HG03064 (cell line): ENCODE results near the gene ZNF775.
"Not testable (repeated sequence)": the region's sequence is repeated elsewhere in the genome, so short reads cannot be mapped to it uniquely, and the experiment has no call there.

Experiments used
- ATAC-seq: cut with Tn5 transposase; IDR thresholded peaks from one replicate; pipeline ENCODE4 v1.9.1; 2021; ENCODE audit warnings: low read depth; ENCODE audit not compliant: unreplicated experiment

ZNF775 gene

DNA sequence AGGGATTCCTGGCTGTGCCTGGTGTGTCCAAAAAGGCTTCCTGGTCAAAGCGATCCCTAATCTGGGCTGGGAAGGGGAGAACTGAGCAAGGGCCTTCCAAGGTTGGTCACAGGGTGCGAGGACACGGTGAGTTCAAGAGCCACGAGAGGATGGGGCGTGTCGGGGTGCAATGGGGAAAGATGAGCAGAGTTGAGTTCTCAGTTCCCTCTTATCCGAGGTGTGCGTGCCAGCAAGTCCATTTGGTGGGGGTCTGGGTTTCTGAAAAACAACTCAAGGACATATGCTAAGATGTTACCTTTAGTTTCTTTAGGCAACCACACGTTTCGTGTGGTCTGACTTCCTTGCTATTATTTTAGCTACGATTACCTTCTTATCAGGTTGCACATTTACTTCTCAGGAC, 1.3 kb downstream of the ZNF775 start:
- no peak for ATAC-seq

DNA sequence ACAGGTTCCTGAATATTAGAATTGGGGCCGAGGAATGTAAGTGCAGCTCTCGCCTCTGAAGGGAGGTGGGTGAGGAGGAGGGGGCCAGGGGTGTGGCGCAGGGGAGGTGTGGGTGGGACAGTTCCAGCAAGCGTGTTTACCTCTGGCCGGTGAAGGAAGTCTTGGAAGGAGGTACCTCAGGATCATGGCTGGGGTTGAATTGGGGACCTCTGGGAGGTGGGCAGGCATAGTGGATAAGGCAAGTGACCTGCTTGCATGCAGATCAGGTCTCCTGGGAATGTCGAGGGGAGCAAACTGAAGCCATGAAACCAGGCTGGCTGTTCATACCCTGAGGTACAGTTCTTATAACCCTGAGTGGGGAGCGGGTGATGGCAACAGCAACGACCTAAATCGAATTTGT, 2.0 kb downstream of the ZNF775 start:
- no peak for ATAC-seq

DNA sequence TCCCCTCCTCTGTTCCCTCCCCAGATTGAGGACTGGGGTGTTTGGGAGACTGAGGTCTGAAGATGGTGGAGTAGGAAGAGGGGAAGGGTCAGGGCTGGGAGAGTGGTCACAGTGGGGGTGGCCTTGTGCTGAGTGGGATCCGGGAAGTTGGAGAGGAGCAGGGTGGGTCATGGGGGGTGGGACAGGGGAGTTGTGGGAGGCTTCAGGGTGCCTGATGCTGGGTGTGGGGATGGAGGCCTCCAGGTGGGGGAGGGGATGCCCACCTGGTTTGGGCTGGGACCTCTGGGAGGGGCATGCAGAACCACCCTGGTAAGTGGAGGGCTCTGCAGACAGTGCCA, 2.6 kb downstream of the ZNF775 start:
- ATAC-seq = no peak

DNA sequence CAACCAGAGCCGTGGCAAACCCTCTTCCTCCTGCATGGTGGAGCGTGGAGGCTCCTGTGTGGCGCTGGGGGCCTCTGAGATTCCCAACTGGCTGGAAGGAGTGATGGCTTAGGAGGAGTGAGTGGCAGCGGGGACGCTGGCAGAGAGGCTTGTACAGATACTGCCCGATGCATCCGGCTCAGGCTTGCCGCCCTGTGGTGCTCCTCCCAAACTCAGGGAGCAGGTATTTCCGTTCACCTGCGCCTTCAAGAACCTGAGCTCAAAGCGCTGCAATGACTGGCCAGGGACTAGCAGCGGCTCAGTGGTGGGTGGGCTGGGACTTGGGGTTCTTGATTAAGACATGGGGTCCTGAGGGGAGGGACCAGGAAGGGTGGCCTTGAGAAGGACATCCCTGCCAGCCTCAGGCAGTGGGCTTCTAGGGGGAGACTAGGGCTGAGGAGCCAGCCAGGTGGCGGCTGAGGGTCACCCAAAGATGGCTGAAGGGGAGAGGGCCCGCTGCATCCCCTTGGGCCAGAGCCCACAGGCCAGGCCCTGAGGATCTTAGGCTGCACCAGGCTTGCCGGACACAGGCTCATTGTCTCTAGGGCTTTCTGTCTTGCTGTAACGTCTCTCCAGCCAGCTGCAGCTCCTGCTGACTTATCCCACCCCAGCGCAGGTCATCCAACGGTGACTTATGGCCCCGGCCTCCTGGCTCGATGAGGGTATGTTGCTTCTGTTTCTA, 3.2 kb downstream of the ZNF775 start:
- no peak for ATAC-seq

DNA sequence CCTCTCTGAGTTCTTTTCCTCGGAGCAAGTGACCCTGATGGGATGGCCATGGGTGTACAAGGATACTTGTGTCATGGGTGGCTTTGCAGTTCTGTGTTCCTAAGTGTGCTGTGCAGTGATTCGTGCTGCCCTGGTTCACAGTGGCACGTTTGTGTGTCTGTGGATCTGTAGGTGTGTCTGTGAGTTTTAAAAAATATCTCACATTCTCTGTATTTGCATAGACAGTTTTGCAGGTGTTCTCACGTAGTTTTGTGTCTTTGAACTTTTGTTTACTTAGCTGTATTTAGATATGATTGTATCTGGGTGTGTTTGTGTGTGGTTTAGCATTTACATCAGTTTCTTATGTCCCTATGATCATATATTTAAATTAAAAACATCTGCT, 3.7 kb downstream of the ZNF775 start:
- no peak for ATAC-seq

DNA sequence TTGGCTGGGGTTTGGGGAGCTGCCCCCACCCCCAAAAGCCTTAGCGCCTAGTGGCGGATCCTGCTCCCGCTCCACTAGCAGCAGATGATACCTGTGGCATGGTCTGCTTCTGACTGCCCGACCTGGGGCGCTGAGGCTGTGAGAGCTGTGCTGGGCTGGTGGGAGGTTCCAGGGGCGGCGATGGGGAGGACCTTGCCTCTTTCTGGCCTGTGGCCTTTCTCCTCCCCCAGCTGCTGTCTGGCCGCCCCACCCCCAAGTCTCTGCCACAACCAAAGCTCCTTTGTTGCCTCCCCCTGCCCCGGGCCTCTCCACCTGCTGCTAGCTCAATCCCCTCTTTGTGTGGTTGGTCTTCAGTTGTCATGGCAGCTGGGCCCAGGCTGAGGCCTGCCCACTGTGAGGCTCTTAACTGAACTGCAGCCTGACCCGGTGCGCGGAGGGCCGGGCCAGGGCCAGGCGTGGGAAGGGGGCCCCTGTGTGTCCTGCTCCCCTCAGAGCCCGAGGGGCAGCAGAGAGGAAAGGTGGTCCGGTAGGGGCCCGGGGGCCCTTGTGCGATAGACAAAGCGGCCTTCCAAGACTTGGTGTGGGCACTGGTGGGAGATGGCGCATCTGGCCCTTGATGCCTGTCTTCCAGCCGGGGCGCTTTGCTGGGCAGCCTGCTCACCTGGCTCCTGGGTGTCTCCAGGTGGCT, 4.7 kb downstream of the ZNF775 start:
- ATAC-seq = no peak

DNA sequence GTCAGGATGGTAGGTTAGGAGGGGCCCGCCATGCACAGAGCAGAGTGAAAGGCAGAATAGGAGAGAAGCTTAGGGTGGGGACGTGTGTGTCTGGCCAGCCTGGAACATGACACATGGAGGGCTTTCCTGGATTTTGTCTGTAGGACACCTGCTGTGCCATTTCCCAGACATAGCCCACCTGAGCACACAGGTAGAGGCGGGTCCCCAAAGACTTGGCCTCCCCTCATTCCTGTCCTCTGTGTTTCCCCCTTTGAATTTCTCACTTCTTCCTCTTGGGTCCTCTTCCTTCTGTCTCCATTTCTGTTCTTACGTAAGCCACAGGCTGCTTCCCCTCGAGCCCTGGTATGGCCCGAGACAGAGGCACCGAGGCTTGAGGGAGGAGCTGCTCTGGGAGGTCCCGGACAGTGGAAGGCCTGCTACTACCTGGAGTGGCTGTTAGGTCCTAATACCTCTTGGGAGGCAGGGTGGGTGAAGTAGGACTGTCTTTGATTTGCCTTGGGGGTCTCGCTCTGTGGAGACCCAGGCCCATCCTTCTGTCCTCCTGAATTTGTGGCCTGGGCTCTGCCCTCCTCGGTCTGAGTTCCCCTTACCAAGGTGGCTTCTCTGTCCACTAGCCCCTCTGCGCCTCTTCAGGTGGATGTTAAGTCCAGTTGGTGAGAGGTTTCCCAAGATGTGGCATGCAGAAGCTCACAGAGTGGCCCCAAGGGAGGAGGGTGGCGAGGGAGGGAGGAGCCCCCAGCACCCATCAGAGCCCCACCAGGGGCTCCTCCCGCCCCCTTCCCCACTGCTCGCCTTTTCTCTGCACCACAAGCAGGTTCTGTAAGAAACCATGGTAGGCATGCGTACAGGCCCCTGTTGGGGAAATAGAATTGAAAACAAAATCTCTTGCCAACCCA, 5.5 kb downstream of the ZNF775 start:
- ATAC-seq = no peak

DNA sequence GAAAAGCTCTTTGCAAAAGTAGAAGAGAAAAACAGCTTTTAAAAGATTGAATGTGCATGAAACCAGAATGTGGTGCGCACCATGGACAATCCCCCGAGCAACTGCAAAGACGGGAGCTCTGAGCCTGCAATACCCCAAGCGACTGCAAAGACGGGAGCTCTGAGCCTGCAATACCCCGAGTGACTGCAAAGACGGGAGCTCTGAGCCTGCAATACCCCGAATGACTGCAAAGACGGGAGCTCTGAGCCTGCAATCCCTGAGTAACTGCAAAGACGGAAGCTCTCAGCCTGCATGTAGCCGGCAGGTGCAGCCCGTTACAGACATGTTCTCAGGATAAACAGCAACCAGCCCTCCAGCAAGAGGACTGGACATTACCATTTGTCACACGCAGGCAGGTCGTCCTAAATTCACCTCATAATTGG, 6.2 kb downstream of the ZNF775 start:
- no peak for ATAC-seq

DNA sequence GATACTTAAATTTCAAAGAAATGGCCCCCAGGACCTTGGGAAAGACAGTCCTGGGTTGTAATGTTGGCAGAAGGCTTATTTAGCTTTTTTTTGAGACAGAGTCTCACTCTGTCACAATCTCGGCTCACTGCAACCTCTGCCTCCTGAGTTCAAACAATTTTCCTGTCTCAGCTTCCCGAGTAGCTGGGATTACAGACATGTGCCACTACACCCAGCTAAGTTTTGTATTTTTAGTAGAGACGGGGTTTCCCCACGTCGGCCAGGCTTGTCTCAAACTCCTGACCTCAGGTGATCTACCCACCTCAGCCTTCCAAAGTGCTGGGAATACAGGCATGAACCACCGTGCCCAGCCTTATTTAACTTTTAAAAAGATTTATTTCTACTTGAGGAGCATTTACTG, 6.8 kb downstream of the ZNF775 start:
- ATAC-seq = not testable (repeated sequence)

DNA sequence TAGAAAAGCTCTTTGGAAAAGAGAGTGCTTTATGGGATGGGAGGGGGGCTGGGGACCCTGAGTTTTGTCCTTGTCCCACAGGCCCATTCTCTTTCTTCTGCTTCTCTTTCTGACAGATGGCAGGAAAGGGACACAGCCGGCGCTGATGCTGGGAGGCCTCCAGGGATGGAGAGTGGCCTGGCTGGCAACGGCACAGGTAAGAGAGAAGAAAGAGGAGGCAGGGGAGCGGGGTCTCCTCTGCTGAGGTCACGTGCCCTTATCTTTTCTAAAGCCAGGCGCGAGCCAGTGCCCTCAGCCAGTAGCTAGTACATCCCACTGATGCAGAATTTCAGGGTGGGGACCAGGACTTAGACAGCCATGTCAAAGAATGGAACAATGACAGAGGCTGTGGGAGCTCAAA, 9.2 kb downstream of the ZNF775 start:
- ATAC-seq = no peak

DNA sequence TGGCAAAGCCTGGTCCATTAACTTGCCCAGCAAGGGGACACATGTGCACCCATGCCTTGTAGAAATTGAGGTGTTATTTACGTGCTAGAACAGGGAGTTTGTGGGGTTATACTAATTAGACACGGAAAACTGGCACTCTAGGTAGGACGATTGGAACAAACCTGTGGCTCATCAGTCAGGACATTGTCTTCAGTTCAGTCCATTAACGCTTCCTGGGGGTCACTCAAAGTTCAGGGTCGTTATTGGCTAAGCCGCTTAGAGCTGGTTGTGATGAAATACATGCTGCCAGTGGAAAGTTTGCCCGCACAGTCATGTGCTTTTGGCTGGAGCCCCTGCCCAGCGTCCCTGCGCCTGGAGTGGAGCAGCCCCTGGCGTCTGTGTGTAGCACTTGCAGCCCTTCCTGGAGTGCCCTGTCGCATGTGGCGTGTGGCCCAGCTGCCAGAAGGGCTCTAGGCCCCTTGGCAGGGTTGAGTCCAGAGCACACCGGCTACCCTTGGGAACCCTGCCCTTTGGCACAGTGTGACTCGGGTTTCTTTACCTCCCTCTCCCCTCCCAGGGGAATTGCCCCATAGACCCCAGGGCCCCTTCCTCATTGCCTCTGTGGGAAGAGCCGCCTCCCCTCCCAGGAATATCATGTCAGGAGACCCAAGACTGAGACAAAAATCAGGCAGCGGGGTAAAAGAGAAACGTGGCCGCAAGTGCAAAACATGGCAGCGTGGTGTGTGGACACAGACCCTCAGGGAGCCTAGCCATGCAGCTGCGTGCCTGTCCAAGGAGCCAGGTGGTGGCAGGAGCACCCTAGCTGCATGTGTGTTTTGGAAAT, 9.8 kb downstream of the ZNF775 start:
- ATAC-seq = no peak

DNA sequence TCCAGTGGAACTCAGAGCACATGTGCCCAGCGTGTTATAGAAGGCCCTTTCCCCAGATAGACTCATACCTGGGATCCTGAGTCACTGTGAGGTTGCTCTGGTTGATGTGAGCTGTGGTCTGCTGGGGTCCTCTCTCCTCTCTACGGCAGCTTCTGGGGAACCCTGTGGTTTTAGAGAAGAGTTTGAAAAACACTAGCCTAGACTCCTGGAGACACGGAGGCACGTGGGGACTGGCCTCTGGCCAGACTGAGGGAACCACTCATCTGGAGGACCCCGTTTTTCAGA, 10.3 kb downstream of the ZNF775 start:
- ATAC-seq = no peak

DNA sequence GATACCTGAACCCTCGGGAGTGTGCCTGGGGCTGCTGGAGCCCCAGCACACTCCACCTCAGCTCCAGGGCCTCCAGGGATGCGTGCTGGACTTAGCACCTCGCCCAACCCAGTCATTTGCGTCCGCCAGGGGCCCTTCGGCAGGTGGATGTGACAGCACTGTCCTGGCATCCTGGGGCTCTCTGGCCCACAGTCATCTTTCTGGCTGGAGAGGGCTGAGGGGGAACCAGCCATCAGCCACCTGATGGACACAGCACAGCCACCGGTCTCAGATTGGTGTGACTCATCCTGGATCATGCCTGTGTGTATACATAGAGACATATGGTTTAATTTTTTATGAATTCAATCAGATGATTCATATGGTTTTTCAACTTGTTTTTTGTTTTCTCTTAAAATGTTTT, 11.1 kb downstream of the ZNF775 start:
- ATAC-seq = no peak

DNA sequence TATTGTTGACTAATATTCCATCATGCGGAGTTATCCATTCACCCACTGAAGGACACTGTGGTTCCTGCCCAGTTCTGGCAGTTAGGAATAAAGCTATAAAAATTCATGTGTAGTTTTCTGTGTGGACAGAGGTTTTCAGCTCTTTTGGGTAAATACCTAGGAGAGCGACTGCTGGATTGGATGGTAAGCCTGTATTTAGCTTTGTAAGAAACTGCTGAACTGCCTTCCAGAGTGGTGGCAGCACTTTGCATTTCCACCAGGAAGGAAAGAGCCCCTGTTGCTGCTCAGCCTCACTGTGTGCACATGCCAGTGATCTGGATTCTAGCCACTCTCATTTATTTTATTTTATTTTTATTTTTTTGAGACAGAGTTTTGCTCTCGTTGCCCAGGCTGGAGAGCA, 14.2 kb downstream of the ZNF775 start:
- ATAC-seq = no peak

DNA sequence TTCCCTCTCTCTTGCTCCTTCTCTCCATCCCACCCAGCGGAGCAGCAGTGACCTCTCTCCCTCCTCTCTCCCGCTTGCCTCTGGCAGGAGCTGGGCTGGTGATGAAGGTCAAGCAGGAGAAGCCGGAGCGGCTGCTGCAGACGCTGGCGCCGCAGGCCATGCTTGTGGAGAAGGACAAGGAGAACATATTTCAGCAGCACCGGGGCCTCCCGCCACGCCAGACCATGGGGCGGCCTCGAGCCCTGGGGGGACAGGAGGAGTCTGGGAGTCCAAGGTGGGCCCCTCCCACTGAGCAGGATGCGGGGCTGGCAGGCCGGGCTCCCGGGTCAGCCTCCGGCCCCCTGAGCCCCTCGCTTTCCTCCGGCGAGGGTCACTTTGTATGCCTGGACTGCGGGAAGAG, 17.3 kb downstream of the ZNF775 start:
- ATAC-seq = no peak

DNA sequence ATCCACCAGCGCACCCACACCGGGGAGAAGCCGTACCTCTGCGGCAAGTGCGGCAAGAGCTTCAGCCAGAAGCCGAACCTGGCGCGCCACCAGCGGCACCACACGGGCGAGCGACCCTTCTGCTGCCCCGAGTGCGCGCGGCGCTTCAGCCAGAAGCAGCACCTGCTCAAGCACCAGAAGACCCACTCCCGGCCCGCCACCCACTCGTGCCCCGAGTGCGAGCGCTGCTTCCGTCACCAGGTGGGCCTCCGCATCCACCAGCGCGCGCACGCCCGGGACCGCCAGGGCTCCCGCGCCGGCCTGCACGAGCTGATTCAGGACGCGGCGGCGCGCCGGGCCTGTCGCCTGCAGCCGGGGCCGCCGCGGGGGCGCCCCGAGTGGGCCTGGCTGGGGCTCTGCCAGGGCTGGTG, 17.7 kb downstream of the ZNF775 start:
- ATAC-seq = no peak

DNA sequence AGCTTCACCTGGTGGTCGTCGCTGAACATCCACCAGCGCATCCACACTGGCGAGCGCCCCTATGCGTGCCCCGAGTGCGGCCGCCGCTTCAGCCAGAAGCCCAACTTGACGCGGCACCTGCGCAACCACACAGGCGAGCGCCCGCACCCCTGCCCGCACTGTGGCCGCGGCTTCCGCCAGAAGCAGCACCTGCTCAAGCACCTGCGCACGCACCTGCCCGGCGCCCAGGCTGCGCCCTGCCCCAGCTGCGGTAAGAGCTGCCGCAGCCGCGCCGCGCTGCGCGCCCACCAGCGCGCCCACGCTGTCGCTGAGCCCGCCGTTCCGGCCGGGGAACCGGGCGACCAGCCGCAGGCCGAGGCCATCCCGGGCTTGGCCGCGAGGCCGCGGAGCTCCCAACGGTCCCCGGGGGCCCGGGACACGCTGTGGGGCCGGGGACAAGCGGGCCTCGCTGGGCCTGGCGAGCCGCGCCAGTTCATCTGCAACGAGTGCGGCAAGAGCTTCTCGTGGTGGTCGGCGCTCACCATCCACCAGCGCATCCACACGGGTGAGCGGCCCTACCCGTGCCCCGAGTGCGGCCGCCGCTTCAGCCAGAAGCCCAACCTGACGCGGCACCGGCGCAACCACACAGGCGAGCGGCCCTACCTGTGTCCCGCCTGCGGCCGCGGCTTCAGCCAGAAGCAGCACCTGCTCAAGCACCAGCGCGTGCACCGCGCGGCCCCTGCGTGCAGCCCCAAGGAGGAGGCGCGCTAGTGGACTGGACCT, 18.4 kb downstream of the ZNF775 start:
- ATAC-seq = no peak

DNA sequence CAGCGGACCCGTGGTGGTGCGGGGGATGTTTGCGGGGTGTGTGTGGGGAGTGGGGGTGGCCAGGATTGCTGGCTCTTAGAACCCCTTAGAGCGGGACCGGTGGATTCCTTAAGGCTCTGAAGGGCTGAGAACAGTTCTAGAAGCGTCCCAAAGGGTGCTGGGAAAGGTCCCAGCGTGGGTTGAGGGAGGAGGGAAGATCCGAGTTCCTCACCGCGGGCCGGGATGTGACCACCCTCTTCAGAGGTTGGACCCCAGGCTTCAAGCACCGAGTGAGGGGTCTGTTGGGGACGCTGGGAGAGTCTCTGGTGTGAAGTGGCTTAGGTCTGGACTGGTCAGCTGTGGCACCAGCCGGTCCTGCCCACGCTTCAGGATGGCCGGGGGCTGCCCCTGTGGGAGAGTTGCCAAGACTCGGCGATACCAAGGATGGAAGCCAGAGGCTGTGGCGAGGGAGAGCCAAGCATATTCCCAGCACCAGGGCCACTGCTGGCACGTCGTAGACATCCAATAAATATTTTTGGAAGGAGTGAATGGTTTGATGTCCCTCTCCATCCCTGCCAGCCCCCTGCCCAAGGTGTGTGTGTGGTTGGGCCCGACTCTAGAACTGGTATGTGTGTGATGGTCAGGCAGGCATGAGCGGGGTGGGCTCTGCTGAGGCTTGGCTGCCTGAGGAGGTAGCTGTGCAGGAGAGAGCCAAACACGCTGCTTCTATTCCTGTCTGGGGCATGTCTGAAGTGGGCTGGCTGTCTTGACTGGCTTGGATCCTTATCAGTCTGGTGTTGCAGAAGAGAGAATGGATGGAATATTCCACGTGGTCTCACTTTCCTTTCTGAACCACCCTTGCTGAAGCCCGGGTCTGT, 19.2 kb downstream of the ZNF775 start:
- ATAC-seq = no peak

DNA sequence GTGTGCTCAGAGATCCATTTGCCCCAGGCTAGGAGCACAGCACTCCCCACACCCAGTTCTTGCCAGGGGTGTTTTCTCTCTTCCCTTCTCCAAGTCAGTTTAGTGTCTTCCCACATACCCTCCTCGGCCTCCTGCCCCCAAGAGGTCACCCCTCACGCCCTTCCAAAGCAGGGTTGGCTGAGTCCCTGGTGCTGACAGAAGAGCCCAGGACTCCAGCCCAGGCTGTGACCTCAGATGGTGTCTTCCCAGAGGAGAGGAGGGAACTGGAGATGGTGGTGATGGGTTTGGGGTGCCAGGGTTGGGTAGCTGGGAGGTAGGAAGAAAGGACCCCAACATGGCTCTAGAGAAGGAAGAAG, 19.8 kb downstream of the ZNF775 start:
- ATAC-seq = no peak
